OCI-LY3 (cell line): ENCODE results near the gene ADARB1.

Source experiments
- EZH2phosphoT487 ChIP-seq: fragments of 200-600 bp; shearing (Covaris generic); IDR thresholded peaks from 2 replicates; pipeline ENCODE4 v1.6.1; 2018; ENCODE audit warnings: antibody characterized with exemption, mixed run types, low read depth
- TF ChIP-seq, protein P1 (sequence below): fragments of 200-600, 300-600 bp; sonication (generic); IDR thresholded peaks from 2 replicates; pipeline ENCODE4 v1.5.1; 2014; ENCODE audit warnings: antibody characterized with exemption, low read length, low read depth

DNA sequence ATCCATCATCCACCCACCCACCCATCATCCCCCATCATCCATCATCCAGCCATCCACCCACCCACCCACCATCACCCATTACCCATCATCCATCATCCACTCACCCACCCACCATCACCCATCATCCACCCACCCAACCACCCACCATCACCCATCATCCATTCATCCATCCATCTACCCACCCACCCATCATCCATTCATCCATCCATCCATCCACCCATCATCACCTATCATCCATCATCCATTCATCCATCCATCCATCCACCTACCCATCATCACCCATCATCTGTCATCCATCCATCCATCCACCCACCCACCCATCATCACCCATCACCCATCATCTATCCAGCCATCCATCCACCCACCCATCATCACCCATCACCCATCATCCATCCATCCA is 81.5 kb downstream of the ADARB1 start:
- TF ChIP-seq, protein P1, sequence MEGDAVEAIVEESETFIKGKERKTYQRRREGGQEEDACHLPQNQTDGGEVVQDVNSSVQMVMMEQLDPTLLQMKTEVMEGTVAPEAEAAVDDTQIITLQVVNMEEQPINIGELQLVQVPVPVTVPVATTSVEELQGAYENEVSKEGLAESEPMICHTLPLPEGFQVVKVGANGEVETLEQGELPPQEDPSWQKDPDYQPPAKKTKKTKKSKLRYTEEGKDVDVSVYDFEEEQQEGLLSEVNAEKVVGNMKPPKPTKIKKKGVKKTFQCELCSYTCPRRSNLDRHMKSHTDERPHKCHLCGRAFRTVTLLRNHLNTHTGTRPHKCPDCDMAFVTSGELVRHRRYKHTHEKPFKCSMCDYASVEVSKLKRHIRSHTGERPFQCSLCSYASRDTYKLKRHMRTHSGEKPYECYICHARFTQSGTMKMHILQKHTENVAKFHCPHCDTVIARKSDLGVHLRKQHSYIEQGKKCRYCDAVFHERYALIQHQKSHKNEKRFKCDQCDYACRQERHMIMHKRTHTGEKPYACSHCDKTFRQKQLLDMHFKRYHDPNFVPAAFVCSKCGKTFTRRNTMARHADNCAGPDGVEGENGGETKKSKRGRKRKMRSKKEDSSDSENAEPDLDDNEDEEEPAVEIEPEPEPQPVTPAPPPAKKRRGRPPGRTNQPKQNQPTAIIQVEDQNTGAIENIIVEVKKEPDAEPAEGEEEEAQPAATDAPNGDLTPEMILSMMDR, result no peak
- TF ChIP-seq EZH2phosphoT487, result no peak
